Loucy (cell line): Measurements from ENCODE around the gene CDH12.
"Not testable (repeated sequence)": the region's sequence is repeated elsewhere in the genome, so short reads cannot be mapped to it uniquely, and the experiment has no call there.

Experiments used
- H2AFZ ChIP-seq: fragments of 200-600 bp; sonication (generic); 2 replicates; pipeline ENCODE4 v1.6.0; 2016; ENCODE audit warnings: antibody characterized with exemption, mild to moderate bottlenecking, low read length, moderate library complexity
- H3F3A ChIP-seq: fragments of 200-600 bp; 2 replicates; pipeline ENCODE4 v1.6.0; 2016; ENCODE audit warnings: antibody characterized with exemption, low read depth, mild to moderate bottlenecking
- H3K27me3 ChIP-seq: fragments of 200-600 bp; sonication (generic); 2 replicates; pipeline ENCODE4 v1.6.1; 2014; ENCODE audit warnings: low read length, mild to moderate bottlenecking; ENCODE audit not compliant: insufficient read depth, poor library complexity, severe bottlenecking
- H3K36me3 ChIP-seq: fragments of 200-600 bp; sonication (generic); 2 replicates; pipeline ENCODE4 v1.6.1; 2016; ENCODE audit warnings: low read length; ENCODE audit not compliant: insufficient read depth
- H3K4me1 ChIP-seq: fragments of 200-600 bp; sonication (generic); 2 replicates; pipeline ENCODE4 v1.5.1; 2014; ENCODE audit warnings: low read length, mild to moderate bottlenecking; ENCODE audit not compliant: insufficient read depth, poor library complexity, severe bottlenecking
- H3K4me2 ChIP-seq: fragments of 200-600 bp; sonication (generic); 2 replicates; pipeline ENCODE4 v1.6.0; 2014; ENCODE audit warnings: antibody characterized with exemption, low read length, low read depth, mild to moderate bottlenecking; ENCODE audit not compliant: poor library complexity, severe bottlenecking
- H3K4me3 ChIP-seq: fragments of 200-600 bp; sonication (generic); 2 replicates; pipeline ENCODE4 v1.5.1; 2014; ENCODE audit warnings: low read length, mild to moderate bottlenecking, mixed read lengths; ENCODE audit not compliant: poor library complexity, severe bottlenecking
- H3K79me2 ChIP-seq: fragments of 200-600 bp; sonication (generic); 2 replicates; pipeline ENCODE4 v1.6.1; 2014; ENCODE audit warnings: low read length; ENCODE audit not compliant: insufficient read depth
- H3K9ac ChIP-seq: fragments of 200-600 bp; sonication (generic); 2 replicates; pipeline ENCODE4 v1.6.0; 2014; ENCODE audit warnings: mild to moderate bottlenecking, low read depth, low read length, moderate library complexity; ENCODE audit not compliant: poor library complexity, severe bottlenecking
- H3K9me2 ChIP-seq: fragments of 200-600 bp; sonication (generic); replicated peaks from 2 replicates; pipeline ENCODE4 v1.6.1; 2016; ENCODE audit warnings: low read depth, low read length, mixed read lengths
- H3K9me3 ChIP-seq: fragments of 200-600 bp; sonication (generic); 2 replicates; pipeline ENCODE4 v1.6.1; 2014; ENCODE audit warnings: mild to moderate bottlenecking, antibody characterized with exemption, low read length, low read depth; ENCODE audit not compliant: insufficient read depth
- H4K20me1 ChIP-seq: fragments of 200-600 bp; sonication (generic); 2 replicates; pipeline ENCODE4 v1.6.0; 2014; ENCODE audit warnings: antibody characterized with exemption, low read length, mild to moderate bottlenecking; ENCODE audit not compliant: insufficient read depth, poor library complexity, severe bottlenecking
- CTCF ChIP-seq: fragments of 200-600 bp; sonication (generic); conservative IDR thresholded peaks from 2 replicates; pipeline ENCODE4 v1.5.1; 2014; ENCODE audit warnings: mild to moderate bottlenecking, antibody characterized with exemption, low read length
- EZH2phosphoT487 ChIP-seq: fragments of 200-600 bp; IDR thresholded peaks from 2 replicates; pipeline ENCODE4 v1.6.1; 2018; ENCODE audit warnings: antibody characterized with exemption, mild to moderate bottlenecking, moderate library complexity, borderline replicate concordance

The CDH12 gene

GRCh38 chr5:22151801-22152200 is 701.3 kb downstream of the CDH12 start:
- H3F3A ChIP-seq, H3K36me3 ChIP-seq, H4K20me1 ChIP-seq, H3K27me3 ChIP-seq, H3K9me3 ChIP-seq, H3K4me2 ChIP-seq, H2AFZ ChIP-seq, H3K4me3 ChIP-seq, H3K9ac ChIP-seq, H3K9me2 ChIP-seq, H3K4me1 ChIP-seq, H3K79me2 ChIP-seq: not testable (repeated sequence)

GRCh38 chr5:22140418-22140817 is 712.7 kb downstream of the CDH12 start:
- H3K9me2 ChIP-seq, H3K9me3 ChIP-seq, H3K9ac ChIP-seq, H3K4me3 ChIP-seq, H3F3A ChIP-seq, H3K79me2 ChIP-seq, H3K36me3 ChIP-seq, H3K27me3 ChIP-seq, H2AFZ ChIP-seq, H4K20me1 ChIP-seq, H3K4me2 ChIP-seq, H3K4me1 ChIP-seq: not testable (repeated sequence)

- not testable (repeated sequence) for H3K4me1 ChIP-seq, H3K9ac ChIP-seq, H2AFZ ChIP-seq, H3K4me2 ChIP-seq, H3K36me3 ChIP-seq, H3F3A ChIP-seq, H3K9me2 ChIP-seq, H3K4me3 ChIP-seq, H4K20me1 ChIP-seq, H3K79me2 ChIP-seq, H3K9me3 ChIP-seq, H3K27me3 ChIP-seq
These were observed 713.4 kb downstream of the CDH12 start for GRCh38 chr5:22139662-22140300.

GRCh38 chr5:22111320-22111719 is 741.8 kb downstream of the CDH12 start:
- no peaks in the 10 kb centered on the region for H3K36me3 ChIP-seq
- no peaks in the 10 kb centered on the region for H3F3A ChIP-seq
- H3K27me3 ChIP-seq: no peaks in the 10 kb centered on the region
- H4K20me1 ChIP-seq: no peaks in the 10 kb centered on the region
- H3K9me2 ChIP-seq: no peaks in the 10 kb centered on the region
- H3K79me2 ChIP-seq: no peaks in the 10 kb centered on the region
- no peaks in the 10 kb centered on the region for H3K9me3 ChIP-seq
- H3K9ac ChIP-seq: no peak overlapping the region
- no peak overlapping the region for H3K4me2 ChIP-seq
- H2AFZ ChIP-seq: no peak overlapping the region
- no peak overlapping the region for H3K4me3 ChIP-seq
- no peak for TF ChIP-seq CTCF
- TF ChIP-seq EZH2phosphoT487: no peak
- H3K4me1 ChIP-seq: no peaks in the 10 kb centered on the region

- H3K4me1 ChIP-seq: no peaks in the 10 kb centered on the region
- no peak for TF ChIP-seq EZH2phosphoT487
- TF ChIP-seq CTCF: no peak
- H3K4me2 ChIP-seq: no peak overlapping the region
These were observed 743.8 kb downstream of the CDH12 start for GRCh38 chr5:22109315-22109714.

More at GRCh38 chr5:22109315-22109714, 743.8 kb downstream of the CDH12 start:
- H4K20me1 ChIP-seq: no peaks in the 10 kb centered on the region
- H3K9me2 ChIP-seq: no peaks in the 10 kb centered on the region
- no peak overlapping the region for H3K4me3 ChIP-seq
- no peaks in the 10 kb centered on the region for H3F3A ChIP-seq
- H3K9me3 ChIP-seq: no peaks in the 10 kb centered on the region
- no peaks in the 10 kb centered on the region for H3K27me3 ChIP-seq
- no peaks in the 10 kb centered on the region for H3K79me2 ChIP-seq
- no peak overlapping the region for H3K9ac ChIP-seq
- no peaks in the 10 kb centered on the region for H3K36me3 ChIP-seq
- H2AFZ ChIP-seq: no peak overlapping the region
